ENCODE results near the gene OMP. TPM values are rescaled to one million over a fixed set of nuclear protein-coding genes. Genes with fewer than 3 reads are reported as not detected.

The OMP gene
- total and polyA plus RNA-seq, 2 of the 13 experiments (the other 11 are each of a cell fraction or from before 2014, with no cell fraction given): not detected

DNA sequence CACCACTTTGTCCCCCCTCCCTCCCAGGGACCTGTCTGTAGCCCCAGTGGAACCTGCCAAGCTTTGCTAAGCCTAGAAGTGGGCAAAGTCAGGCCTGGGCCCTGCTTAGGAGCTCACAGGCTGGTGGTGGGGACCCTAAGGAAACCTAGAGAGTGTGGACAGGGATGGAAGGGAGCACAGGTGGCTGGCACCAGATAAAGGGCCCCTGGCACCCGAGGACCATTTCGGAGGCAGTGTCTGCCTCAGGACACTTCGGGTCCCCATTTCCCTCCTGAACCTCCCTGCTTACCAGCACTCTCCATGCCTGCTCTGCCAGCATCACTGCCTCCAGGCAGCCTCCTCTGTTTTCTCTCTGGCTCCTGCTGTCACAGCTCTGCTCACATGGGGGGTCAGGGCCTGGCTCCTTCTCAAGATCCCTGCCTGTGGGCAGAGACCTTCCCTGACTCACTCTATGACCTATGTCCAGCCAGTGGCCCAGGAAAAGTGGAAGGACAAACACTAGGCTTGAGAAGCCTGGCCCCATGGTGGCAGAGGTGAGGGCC lies 13.6 kb upstream of the OMP start:
- H3K79me2 ChIP-seq (ENCODE audit: insufficient read depth, low read length): no peaks in the 10 kb centered on the region
- no peaks in the 10 kb centered on the region for H3K36me3 ChIP-seq (replicated peaks in 1 of 2; ENCODE audit: control insufficient read depth in 1 of 2, insufficient read depth in 2 of 2, low read length in 2 of 2)
- H3K9ac ChIP-seq (ENCODE audit: insufficient read depth, low read depth, low read length): no peak overlapping the region
- 72% methylated on average over 3 of the region's 3 CpGs for WGBS (ENCODE audit: low lambda C conversion rate)
- BruUV-seq (replicated peaks): no TSS peak
- no peaks in the 10 kb centered on the region; a peak in 2 of 5 replicates for H3K27me3 ChIP-seq (ENCODE audit: control insufficient read depth in 1 of 2, insufficient read depth in 2 of 2, low read length in 2 of 2)
- DNase-seq (ENCODE audit: low spot score): no peak
- no peak overlapping the region for H2AFZ ChIP-seq (ENCODE audit: low read length)
- in situ Hi-C loops (cut with HindIII; ENCODE audit: extremely low pct_ligation_motif_present, low pct_unique_long_range_greater_than_20kb) (no loop called here), intact Hi-C loops (cut with micrococcal nuclease; ENCODE audit: unreplicated experiment) (no loop called here)
- ChIA-PET POLR2A (no interaction called here), CTCF (ENCODE audit: low intra/inter-chr PET ratio, low total read pairs) (interaction anchor here (4.2 kb wide), 1 partner anchor 42 kb away, joined by 85 read pairs; no protein-coding TSS in a partner anchor)
- peaks cover 33% of the 10 kb centered on the region for H3K4me1 ChIP-seq (ENCODE audit: insufficient read depth, low read length)
- no peaks in the 10 kb centered on the region for H4K20me1 ChIP-seq (ENCODE audit: insufficient read depth, low read length)
- ATAC-seq: no peak
- H3K27ac ChIP-seq (ENCODE audit: extremely low read length, insufficient read depth, low read length): no peak overlapping the region
- FAIRE-seq: no peak
- H3K4me3 ChIP-seq (replicated peaks in 1 of 3; ENCODE audit: insufficient read depth in 1 of 3, low read depth in 2 of 3, low read length in 3 of 3): no peak overlapping the region
- no peak overlapping the region for H3K4me2 ChIP-seq (ENCODE audit: low read depth, low read length)
- no peaks in the 10 kb centered on the region for H3K9me3 ChIP-seq (ENCODE audit: low read length)
- TF ChIP-seq KLF9 (CRISPR knock-in tag; IDR thresholded peaks at IDR 0.05; ENCODE audit: low read depth) (no peak), ZNF101 (CRISPR knock-in tag; IDR thresholded peaks at IDR 0.05; ENCODE audit: borderline replicate concordance, low read depth) (no peak), ZC3H13 (CRISPR knock-in tag; IDR thresholded peaks at IDR 0.05) (no peak), MED13 (CRISPR knock-in tag; IDR thresholded peaks at IDR 0.05) (no peak), RBFOX2 (IDR thresholded peaks at IDR 0.05; ENCODE audit: low read depth, low read length) (no peak), ZNF292 (CRISPR knock-in tag; IDR thresholded peaks at IDR 0.05; ENCODE audit: borderline replicate concordance, low read depth) (no peak), ZSCAN25 (CRISPR knock-in tag; IDR thresholded peaks at IDR 0.05) (no peak), TEAD3 (CRISPR knock-in tag; optimal IDR thresholded peaks at IDR 0.05; ENCODE audit: borderline replicate concordance) (no peak), ZNF44 (CRISPR knock-in tag; IDR thresholded peaks at IDR 0.05) (no peak), SOX5 (CRISPR knock-in tag; IDR thresholded peaks at IDR 0.05; ENCODE audit: borderline replicate concordance) (no peak), SRY (CRISPR knock-in tag; IDR thresholded peaks at IDR 0.05) (no peak), KDM6A (CRISPR knock-in tag; IDR thresholded peaks at IDR 0.05; ENCODE audit: low read depth) (no peak)
- TF ChIP-seq, protein P1, sequence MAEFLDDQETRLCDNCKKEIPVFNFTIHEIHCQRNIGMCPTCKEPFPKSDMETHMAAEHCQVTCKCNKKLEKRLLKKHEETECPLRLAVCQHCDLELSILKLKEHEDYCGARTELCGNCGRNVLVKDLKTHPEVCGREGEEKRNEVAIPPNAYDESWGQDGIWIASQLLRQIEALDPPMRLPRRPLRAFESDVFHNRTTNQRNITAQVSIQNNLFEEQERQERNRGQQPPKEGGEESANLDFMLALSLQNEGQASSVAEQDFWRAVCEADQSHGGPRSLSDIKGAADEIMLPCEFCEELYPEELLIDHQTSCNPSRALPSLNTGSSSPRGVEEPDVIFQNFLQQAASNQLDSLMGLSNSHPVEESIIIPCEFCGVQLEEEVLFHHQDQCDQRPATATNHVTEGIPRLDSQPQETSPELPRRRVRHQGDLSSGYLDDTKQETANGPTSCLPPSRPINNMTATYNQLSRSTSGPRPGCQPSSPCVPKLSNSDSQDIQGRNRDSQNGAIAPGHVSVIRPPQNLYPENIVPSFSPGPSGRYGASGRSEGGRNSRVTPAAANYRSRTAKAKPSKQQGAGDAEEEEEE (CRISPR knock-in tag; IDR thresholded peaks at IDR 0.05; ENCODE audit: borderline replicate concordance): no peak
- TF ChIP-seq, protein P2, sequence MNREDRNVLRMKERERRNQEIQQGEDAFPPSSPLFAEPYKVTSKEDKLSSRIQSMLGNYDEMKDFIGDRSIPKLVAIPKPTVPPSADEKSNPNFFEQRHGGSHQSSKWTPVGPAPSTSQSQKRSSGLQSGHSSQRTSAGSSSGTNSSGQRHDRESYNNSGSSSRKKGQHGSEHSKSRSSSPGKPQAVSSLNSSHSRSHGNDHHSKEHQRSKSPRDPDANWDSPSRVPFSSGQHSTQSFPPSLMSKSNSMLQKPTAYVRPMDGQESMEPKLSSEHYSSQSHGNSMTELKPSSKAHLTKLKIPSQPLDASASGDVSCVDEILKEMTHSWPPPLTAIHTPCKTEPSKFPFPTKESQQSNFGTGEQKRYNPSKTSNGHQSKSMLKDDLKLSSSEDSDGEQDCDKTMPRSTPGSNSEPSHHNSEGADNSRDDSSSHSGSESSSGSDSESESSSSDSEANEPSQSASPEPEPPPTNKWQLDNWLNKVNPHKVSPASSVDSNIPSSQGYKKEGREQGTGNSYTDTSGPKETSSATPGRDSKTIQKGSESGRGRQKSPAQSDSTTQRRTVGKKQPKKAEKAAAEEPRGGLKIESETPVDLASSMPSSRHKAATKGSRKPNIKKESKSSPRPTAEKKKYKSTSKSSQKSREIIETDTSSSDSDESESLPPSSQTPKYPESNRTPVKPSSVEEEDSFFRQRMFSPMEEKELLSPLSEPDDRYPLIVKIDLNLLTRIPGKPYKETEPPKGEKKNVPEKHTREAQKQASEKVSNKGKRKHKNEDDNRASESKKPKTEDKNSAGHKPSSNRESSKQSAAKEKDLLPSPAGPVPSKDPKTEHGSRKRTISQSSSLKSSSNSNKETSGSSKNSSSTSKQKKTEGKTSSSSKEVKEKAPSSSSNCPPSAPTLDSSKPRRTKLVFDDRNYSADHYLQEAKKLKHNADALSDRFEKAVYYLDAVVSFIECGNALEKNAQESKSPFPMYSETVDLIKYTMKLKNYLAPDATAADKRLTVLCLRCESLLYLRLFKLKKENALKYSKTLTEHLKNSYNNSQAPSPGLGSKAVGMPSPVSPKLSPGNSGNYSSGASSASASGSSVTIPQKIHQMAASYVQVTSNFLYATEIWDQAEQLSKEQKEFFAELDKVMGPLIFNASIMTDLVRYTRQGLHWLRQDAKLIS (CRISPR knock-in tag; IDR thresholded peaks at IDR 0.05): no peak
- TF ChIP-seq, protein P3, sequence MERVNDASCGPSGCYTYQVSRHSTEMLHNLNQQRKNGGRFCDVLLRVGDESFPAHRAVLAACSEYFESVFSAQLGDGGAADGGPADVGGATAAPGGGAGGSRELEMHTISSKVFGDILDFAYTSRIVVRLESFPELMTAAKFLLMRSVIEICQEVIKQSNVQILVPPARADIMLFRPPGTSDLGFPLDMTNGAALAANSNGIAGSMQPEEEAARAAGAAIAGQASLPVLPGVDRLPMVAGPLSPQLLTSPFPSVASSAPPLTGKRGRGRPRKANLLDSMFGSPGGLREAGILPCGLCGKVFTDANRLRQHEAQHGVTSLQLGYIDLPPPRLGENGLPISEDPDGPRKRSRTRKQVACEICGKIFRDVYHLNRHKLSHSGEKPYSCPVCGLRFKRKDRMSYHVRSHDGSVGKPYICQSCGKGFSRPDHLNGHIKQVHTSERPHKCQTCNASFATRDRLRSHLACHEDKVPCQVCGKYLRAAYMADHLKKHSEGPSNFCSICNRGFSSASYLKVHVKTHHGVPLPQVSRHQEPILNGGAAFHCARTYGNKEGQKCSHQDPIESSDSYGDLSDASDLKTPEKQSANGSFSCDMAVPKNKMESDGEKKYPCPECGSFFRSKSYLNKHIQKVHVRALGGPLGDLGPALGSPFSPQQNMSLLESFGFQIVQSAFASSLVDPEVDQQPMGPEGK (CRISPR knock-in tag; IDR thresholded peaks at IDR 0.05): no peak
- TF ChIP-seq, protein P4, sequence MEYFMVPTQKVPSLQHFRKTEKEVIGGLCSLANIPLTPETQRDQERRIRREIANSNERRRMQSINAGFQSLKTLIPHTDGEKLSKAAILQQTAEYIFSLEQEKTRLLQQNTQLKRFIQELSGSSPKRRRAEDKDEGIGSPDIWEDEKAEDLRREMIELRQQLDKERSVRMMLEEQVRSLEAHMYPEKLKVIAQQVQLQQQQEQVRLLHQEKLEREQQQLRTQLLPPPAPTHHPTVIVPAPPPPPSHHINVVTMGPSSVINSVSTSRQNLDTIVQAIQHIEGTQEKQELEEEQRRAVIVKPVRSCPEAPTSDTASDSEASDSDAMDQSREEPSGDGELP (IDR thresholded peaks at IDR 0.05; ENCODE audit: borderline replicate concordance, low read depth): no peak
- TF ChIP-seq, protein P5, sequence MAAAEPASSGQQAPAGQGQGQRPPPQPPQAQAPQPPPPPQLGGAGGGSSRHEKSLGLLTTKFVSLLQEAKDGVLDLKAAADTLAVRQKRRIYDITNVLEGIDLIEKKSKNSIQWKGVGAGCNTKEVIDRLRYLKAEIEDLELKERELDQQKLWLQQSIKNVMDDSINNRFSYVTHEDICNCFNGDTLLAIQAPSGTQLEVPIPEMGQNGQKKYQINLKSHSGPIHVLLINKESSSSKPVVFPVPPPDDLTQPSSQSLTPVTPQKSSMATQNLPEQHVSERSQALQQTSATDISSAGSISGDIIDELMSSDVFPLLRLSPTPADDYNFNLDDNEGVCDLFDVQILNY (CRISPR knock-in tag; conservative IDR thresholded peaks at IDR 0.05): no peak

Data from HepG2 (cell line).